Measurements from ENCODE around the gene TMEM258.

Gene TMEM258

GRCh38 chr11:61750631-61751273 lies 41.6 kb downstream of the TMEM258 start:
- H2AFZ ChIP-seq (ENCODE audit: low read length), result no peak overlapping the region
- no peak for DNase-seq (ENCODE audit: low spot score)
- no peak overlapping the region for H3K4ac ChIP-seq (ENCODE audit: low read length)
- no peak overlapping the region for H3K9ac ChIP-seq (ENCODE audit: low read depth, low read length, poor library complexity)
- WGBS, 2 donors (ENCODE audit: extremely low coverage in 2 of 2, insufficient read length in 2 of 2, insufficient replicate concordance in 1 of 2), result no CpG with 5 or more reads among the region's 5 CpGs
- no peak overlapping the region for H2BK5ac ChIP-seq (ENCODE audit: low read length)
- H2BK15ac ChIP-seq (ENCODE audit: low read length), result no peak overlapping the region
- no peak overlapping the region for H2BK120ac ChIP-seq (ENCODE audit: low read depth, low read length)
- no peak overlapping the region for H2BK12ac ChIP-seq (ENCODE audit: low read length)
- peak overlapping the region; percentile 19 for H3K18ac ChIP-seq (ENCODE audit: low read length)
- H4K8ac ChIP-seq (ENCODE audit: low read depth, low read length), result no peak overlapping the region
- no peaks in the 10 kb centered on the region for H3K9me3 ChIP-seq (replicated peaks in 1 of 2; ENCODE audit: control insufficient read depth in 2 of 2, insufficient read depth in 1 of 2, low read depth in 1 of 2, low read length in 2 of 2)
- H2AK5ac ChIP-seq (ENCODE audit: low read depth, low read length), result no peak overlapping the region
- no peak overlapping the region for H3K4me2 ChIP-seq (ENCODE audit: insufficient read depth, low read length, poor library complexity, severe bottlenecking)
- H3K79me1 ChIP-seq (ENCODE audit: low read depth, low read length), result no peaks in the 10 kb centered on the region
- no peak overlapping the region for H3K27ac ChIP-seq (replicated peaks; ENCODE audit: low read length)
- H3K14ac ChIP-seq (ENCODE audit: low read length), result no peak overlapping the region
- no peak overlapping the region for H3K23ac ChIP-seq (ENCODE audit: low read depth, low read length, poor library complexity)
- peaks cover 0 to 22% (median 0%) of the 10 kb centered on the region in 3 experiments for H3K27me3 ChIP-seq (ENCODE audit: control insufficient read depth in 3 of 3, insufficient read depth in 3 of 3, low read depth in 1 of 3, low read length in 3 of 3)
- no peaks in the 10 kb centered on the region for H3K36me3 ChIP-seq (replicated peaks in 1 of 2; ENCODE audit: control insufficient read depth in 2 of 2, insufficient read depth in 2 of 2, low read length in 2 of 2)
- H4K91ac ChIP-seq (ENCODE audit: low read depth, low read length, poor library complexity), result no peak overlapping the region
- H3K4me1 ChIP-seq (ENCODE audit: control insufficient read depth in 2 of 2, insufficient read depth in 1 of 2, low read depth in 1 of 2, low read length in 2 of 2), result peaks cover 25 to 58% of the 10 kb centered on the region in 2 donors
- no peak overlapping the region for H3K4me3 ChIP-seq (ENCODE audit: low read length in 2 of 2)

GRCh38 chr11:61749591-61750217 lies 42.7 kb downstream of the TMEM258 start:
- H3K4me3 ChIP-seq (ENCODE audit: low read length in 2 of 2), result no peak overlapping the region
- H3K4ac ChIP-seq (ENCODE audit: low read length), result no peak overlapping the region
- no peak overlapping the region for H4K91ac ChIP-seq (ENCODE audit: low read depth, low read length, poor library complexity)
- no peak overlapping the region for H4K8ac ChIP-seq (ENCODE audit: low read depth, low read length)
- H3K4me2 ChIP-seq (ENCODE audit: insufficient read depth, low read length, poor library complexity, severe bottlenecking), result peak overlapping the region; percentile 55
- peak overlapping the region; percentile 85 for H3K18ac ChIP-seq (ENCODE audit: low read length)
- no peaks in the 10 kb centered on the region for H3K9me3 ChIP-seq (replicated peaks in 1 of 2; ENCODE audit: control insufficient read depth in 2 of 2, insufficient read depth in 1 of 2, low read depth in 1 of 2, low read length in 2 of 2)
- peak overlapping the region; percentile 50 for H2BK15ac ChIP-seq (ENCODE audit: low read length)
- H3K27ac ChIP-seq (replicated peaks; ENCODE audit: low read length), result no peak overlapping the region
- H3K9ac ChIP-seq (ENCODE audit: low read depth, low read length, poor library complexity), result peak overlapping the region; percentile 78
- no peak overlapping the region for H3K14ac ChIP-seq (ENCODE audit: low read length)
- H3K23ac ChIP-seq (ENCODE audit: low read depth, low read length, poor library complexity), result no peak overlapping the region
- DNase-seq (ENCODE audit: low spot score), result no peak
- WGBS, 2 donors (ENCODE audit: extremely low coverage in 2 of 2, insufficient read length in 2 of 2, insufficient replicate concordance in 1 of 2), result no CpG with 5 or more reads among the region's 21 CpGs
- peak overlapping the region; percentile 44 for H2BK120ac ChIP-seq (ENCODE audit: low read depth, low read length)
- H2AK5ac ChIP-seq (ENCODE audit: low read depth, low read length), result peak overlapping the region; percentile 57
- no peaks in the 10 kb centered on the region for H3K79me1 ChIP-seq (ENCODE audit: low read depth, low read length)
- H3K27me3 ChIP-seq (ENCODE audit: control insufficient read depth in 3 of 3, insufficient read depth in 3 of 3, low read depth in 1 of 3, low read length in 3 of 3), result peaks cover 0 to 22% (median 0%) of the 10 kb centered on the region in 3 experiments
- H2BK12ac ChIP-seq (ENCODE audit: low read length), result no peak overlapping the region
- peak overlapping the region; percentile 72 for H2BK5ac ChIP-seq (ENCODE audit: low read length)
- no peaks in the 10 kb centered on the region for H3K36me3 ChIP-seq (replicated peaks in 1 of 2; ENCODE audit: control insufficient read depth in 2 of 2, insufficient read depth in 2 of 2, low read length in 2 of 2)
- peak overlapping the region; percentile 62 for H2AFZ ChIP-seq (ENCODE audit: low read length)
- H3K4me1 ChIP-seq (ENCODE audit: control insufficient read depth in 2 of 2, insufficient read depth in 1 of 2, low read depth in 1 of 2, low read length in 2 of 2), result peaks cover 27 to 61% of the 10 kb centered on the region in 2 donors

- Histone ChIP-seq H2AFZ (ENCODE audit: low read length) (peak overlapping the region; percentile 76), H3K23ac (ENCODE audit: low read depth, low read length, poor library complexity) (no peak overlapping the region), H2BK15ac (ENCODE audit: low read length) (peak overlapping the region; percentile 76), H3K4ac (ENCODE audit: low read length) (no peak overlapping the region), H3K14ac (ENCODE audit: low read length) (no peak overlapping the region), H4K8ac (ENCODE audit: low read depth, low read length) (no peak overlapping the region), H3K27me3 (ENCODE audit: control insufficient read depth in 3 of 3, insufficient read depth in 3 of 3, low read depth in 1 of 3, low read length in 3 of 3) (peaks cover 0 to 10% (median 0%) of the 10 kb centered on the region in 3 experiments), H3K9ac (ENCODE audit: low read depth, low read length, poor library complexity) (no peak overlapping the region), H2BK12ac (ENCODE audit: low read length) (no peak overlapping the region), H3K4me3 (ENCODE audit: low read length in 2 of 2) (no peak overlapping the region), H2AK5ac (ENCODE audit: low read depth, low read length) (peak overlapping the region; percentile 48), H4K91ac (ENCODE audit: low read depth, low read length, poor library complexity) (no peak overlapping the region), H3K4me2 (ENCODE audit: insufficient read depth, low read length, poor library complexity, severe bottlenecking) (no peak overlapping the region), H3K4me1 (ENCODE audit: control insufficient read depth in 2 of 2, insufficient read depth in 1 of 2, low read depth in 1 of 2, low read length in 2 of 2) (peaks cover 26 to 44% of the 10 kb centered on the region in 2 donors), H3K36me3 (replicated peaks in 1 of 2; ENCODE audit: control insufficient read depth in 2 of 2, insufficient read depth in 2 of 2, low read length in 2 of 2) (peaks cover 5 to 7% of the 10 kb centered on the region in 2 donors), H3K9me3 (replicated peaks in 1 of 2; ENCODE audit: control insufficient read depth in 2 of 2, insufficient read depth in 1 of 2, low read depth in 1 of 2, low read length in 2 of 2) (no peaks in the 10 kb centered on the region), H2BK120ac (ENCODE audit: low read depth, low read length) (no peak overlapping the region), H3K18ac (ENCODE audit: low read length) (no peak overlapping the region), H2BK5ac (ENCODE audit: low read length) (no peak overlapping the region), H3K79me1 (ENCODE audit: low read depth, low read length) (no peaks in the 10 kb centered on the region), H3K27ac (replicated peaks; ENCODE audit: low read length) (no peak overlapping the region)
- no peak for DNase-seq (ENCODE audit: low spot score)
- WGBS, 2 donors (ENCODE audit: extremely low coverage in 2 of 2, insufficient read length in 2 of 2, insufficient replicate concordance in 1 of 2), result no CpG with 5 or more reads among the region's 3 CpGs
These were observed 44.5 kb downstream of the TMEM258 start for GRCh38 chr11:61747967-61748285.

GRCh38 chr11:61747192-61747966 lies 45.0 kb downstream of the TMEM258 start:
- Histone ChIP-seq H3K4me2 (ENCODE audit: insufficient read depth, low read length, poor library complexity, severe bottlenecking) (no peak overlapping the region), H3K36me3 (replicated peaks in 1 of 2; ENCODE audit: control insufficient read depth in 2 of 2, insufficient read depth in 2 of 2, low read length in 2 of 2) (peaks cover 5 to 9% of the 10 kb centered on the region in 2 donors), H2AFZ (ENCODE audit: low read length) (peak overlapping the region; percentile 76), H3K4me3 (ENCODE audit: low read length in 2 of 2) (no peak overlapping the region), H4K8ac (ENCODE audit: low read depth, low read length) (no peak overlapping the region), H2BK5ac (ENCODE audit: low read length) (no peak overlapping the region), H2BK12ac (ENCODE audit: low read length) (no peak overlapping the region), H3K18ac (ENCODE audit: low read length) (no peak overlapping the region), H3K79me1 (ENCODE audit: low read depth, low read length) (no peaks in the 10 kb centered on the region), H3K23ac (ENCODE audit: low read depth, low read length, poor library complexity) (no peak overlapping the region), H3K4ac (ENCODE audit: low read length) (no peak overlapping the region), H3K27ac (replicated peaks; ENCODE audit: low read length) (no peak overlapping the region), H3K14ac (ENCODE audit: low read length) (peak overlapping the region; percentile 6), H2BK15ac (ENCODE audit: low read length) (no peak overlapping the region), H2AK5ac (ENCODE audit: low read depth, low read length) (peak overlapping the region; percentile 63), H3K9me3 (replicated peaks in 1 of 2; ENCODE audit: control insufficient read depth in 2 of 2, insufficient read depth in 1 of 2, low read depth in 1 of 2, low read length in 2 of 2) (no peaks in the 10 kb centered on the region), H3K9ac (ENCODE audit: low read depth, low read length, poor library complexity) (no peak overlapping the region), H2BK120ac (ENCODE audit: low read depth, low read length) (no peak overlapping the region), H3K4me1 (ENCODE audit: control insufficient read depth in 2 of 2, insufficient read depth in 1 of 2, low read depth in 1 of 2, low read length in 2 of 2) (peaks cover 24 to 44% of the 10 kb centered on the region in 2 donors), H3K27me3 (ENCODE audit: control insufficient read depth in 3 of 3, insufficient read depth in 3 of 3, low read depth in 1 of 3, low read length in 3 of 3) (peaks cover 0 to 6% (median 0%) of the 10 kb centered on the region in 3 experiments), H4K91ac (ENCODE audit: low read depth, low read length, poor library complexity) (no peak overlapping the region)
- WGBS, 2 donors (ENCODE audit: extremely low coverage in 2 of 2, insufficient read length in 2 of 2, insufficient replicate concordance in 1 of 2), result no CpG with 5 or more reads among the region's 19 CpGs
- peak; percentile 61 for DNase-seq (ENCODE audit: low spot score)

All from neuronal stem cell (in vitro differentiated cells).